ENCODE measurements around the gene TULP4.
A peak's percentile ranks its signal among the peaks of the same experiment; 100 is the strongest.
"Not testable (repeated sequence)": the region's sequence is repeated elsewhere in the genome, so short reads cannot be mapped to it uniquely, and the experiment has no call there.

Gene TULP4

GRCh38 chr6:158391977-158392376 lies 79.7 kb downstream of the TULP4 start:
- DNase-seq, result not testable (repeated sequence)

GRCh38 chr6:158396136-158396535 lies 83.9 kb downstream of the TULP4 start:
- no peak for DNase-seq

GRCh38 chr6:158397578-158397977 lies 85.3 kb downstream of the TULP4 start:
- no peak for DNase-seq

GRCh38 chr6:158398252-158399024 lies 86.2 kb downstream of the TULP4 start:
- no peak for DNase-seq

- DNase-seq, result no peak
Measured at GRCh38 chr6:158399040-158399700, 86.9 kb downstream of the TULP4 start.

GRCh38 chr6:158402184-158402583 lies 89.9 kb downstream of the TULP4 start:
- DNase-seq, result no peak

- not testable (repeated sequence) for DNase-seq
Measured at GRCh38 chr6:158405321-158405831, 93.1 kb downstream of the TULP4 start.

- no peak for DNase-seq
Measured at GRCh38 chr6:158405933-158406332, 93.7 kb downstream of the TULP4 start.

GRCh38 chr6:158406736-158407135 lies 94.5 kb downstream of the TULP4 start:
- no peak for DNase-seq

- DNase-seq, result peak in 1 of 14 donors; percentile 37
Measured at GRCh38 chr6:158408013-158408412, 95.7 kb downstream of the TULP4 start.

GRCh38 chr6:158408552-158409130 lies 96.4 kb downstream of the TULP4 start:
- peak in 8 of 14 donors; percentile 3 to 64 (median 42) for DNase-seq

- no peak for DNase-seq
Measured at GRCh38 chr6:158409451-158409850, 97.2 kb downstream of the TULP4 start.

GRCh38 chr6:158410784-158411183 lies 98.5 kb downstream of the TULP4 start:
- no peak for DNase-seq

GRCh38 chr6:158411998-158412397 lies 99.7 kb downstream of the TULP4 start:
- no peak for DNase-seq

- no peak for DNase-seq
Measured at GRCh38 chr6:158413028-158413427, 100.8 kb downstream of the TULP4 start.

- DNase-seq, result no peak
Measured at GRCh38 chr6:158413814-158414565, 101.7 kb downstream of the TULP4 start.

GRCh38 chr6:158414851-158415262 lies 102.6 kb downstream of the TULP4 start:
- DNase-seq, result no peak

GRCh38 chr6:158415666-158416065 lies 103.4 kb downstream of the TULP4 start:
- DNase-seq, result no peak

GRCh38 chr6:158416883-158417759 lies 104.9 kb downstream of the TULP4 start:
- peak in 1 of 14 donors; percentile 34 for DNase-seq

- peak in 3 of 14 donors; percentile 3 to 56 (median 24) for DNase-seq
Measured at GRCh38 chr6:158417760-158418098, 105.5 kb downstream of the TULP4 start.

GRCh38 chr6:158418501-158418900 lies 106.2 kb downstream of the TULP4 start:
- DNase-seq, result no peak

Data from C1 segment of cervical spinal cord (tissue), 14 donors.